SK-N-SH treated with all-trans-retinoic acid at 6 μM for 48 hours (cell line): ENCODE data around the gene ABCF3.

Experiments used
- ATAC-seq: fragments of 200-7000 bp; cut with Tn5 transposase; 3 replicates; pipeline ENCODE4 v1.9.1; 2020; ENCODE audit warnings: mild to moderate bottlenecking, moderate library complexity
- ARNTL ChIP-seq: fragments of 450-650 bp; formaldehyde crosslinking; IDR thresholded peaks from 2 replicates; pipeline ENCODE4 v1.5.0; 2020; ENCODE audit warnings: low read depth, mild to moderate bottlenecking, moderate library complexity, borderline replicate concordance
- BACH2 ChIP-seq: fragments of 250-450 bp; sonication (Bioruptor Pico); IDR thresholded peaks from 2 replicates; pipeline ENCODE4 v1.9.0; 2021; ENCODE audit warnings: mild to moderate bottlenecking, borderline replicate concordance
- ESRRG ChIP-seq: fragments of 250-450 bp; sonication (Bioruptor Pico); IDR thresholded peaks from 2 replicates; pipeline ENCODE4 v1.6.1; 2021; ENCODE audit warnings: mild to moderate bottlenecking
- GLIS3 ChIP-seq: fragments of 250-450 bp; sonication (Bioruptor Pico); IDR thresholded peaks from 2 replicates; pipeline ENCODE4 v1.5.0; 2020; ENCODE audit warnings: mild to moderate bottlenecking, moderate library complexity
- ISL1 ChIP-seq: fragments of 250-450 bp; sonication (Bioruptor Pico); IDR thresholded peaks from 2 replicates; pipeline ENCODE4 v2.1.2; 2022; ENCODE audit warnings: mild to moderate bottlenecking, moderate library complexity
- OSR1 ChIP-seq: fragments of 250-450 bp; sonication (Bioruptor Pico); IDR thresholded peaks from 2 replicates; pipeline ENCODE4 v1.8.0; 2022; ENCODE audit warnings: moderate library complexity, mild to moderate bottlenecking, inconsistent platforms
- SNAI2 ChIP-seq: fragments of 250-450 bp; sonication (Bioruptor Pico); IDR thresholded peaks from 2 replicates; pipeline ENCODE4 v1.5.0; 2020; ENCODE audit warnings: mild to moderate bottlenecking, moderate library complexity
- TOX ChIP-seq: fragments of 250-450 bp; sonication (Bioruptor Pico); IDR thresholded peaks from 2 replicates; pipeline ENCODE4 v1.8.0; 2021; ENCODE audit warnings: mild to moderate bottlenecking, moderate library complexity, borderline replicate concordance
- ZC3H10 ChIP-seq: fragments of 250-450 bp; sonication (Bioruptor Pico); IDR thresholded peaks from 2 replicates; pipeline ENCODE4 v1.5.1; 2021; ENCODE audit warnings: mild to moderate bottlenecking, moderate library complexity
- ZNF70 ChIP-seq: fragments of 450-650 bp; formaldehyde crosslinking; IDR thresholded peaks from 2 replicates; pipeline ENCODE4 v1.5.0; 2020; ENCODE audit warnings: mild to moderate bottlenecking, moderate library complexity
- ZNF8 ChIP-seq: fragments of 450-650 bp; formaldehyde crosslinking; IDR thresholded peaks from 2 replicates; pipeline ENCODE4 v1.5.0; 2020; ENCODE audit warnings: mild to moderate bottlenecking, moderate library complexity
- TF ChIP-seq, protein P1 (sequence below): fragments of 250-450 bp; sonication (Bioruptor Pico); IDR thresholded peaks from 2 replicates; pipeline ENCODE4 v1.5.1; 2021; ENCODE audit warnings: mild to moderate bottlenecking, moderate library complexity
- TF ChIP-seq, protein P2 (sequence below): fragments of 250-450 bp; sonication (Bioruptor Pico); IDR thresholded peaks from 2 replicates; pipeline ENCODE4 v1.8.0; 2021; ENCODE audit warnings: low read depth, mild to moderate bottlenecking, moderate library complexity, borderline replicate concordance
- TF ChIP-seq, protein P3 (sequence below): fragments of 250-450 bp; sonication (Bioruptor Pico); IDR thresholded peaks from 2 replicates; pipeline ENCODE4 v1.5.1; 2020; ENCODE audit warnings: low read depth, mild to moderate bottlenecking, moderate library complexity
- TF ChIP-seq, protein P4 (sequence below): fragments of 250-450 bp; sonication (Bioruptor Pico); IDR thresholded peaks from 2 replicates; pipeline ENCODE4 v1.8.0; 2020; ENCODE audit warnings: mild to moderate bottlenecking, moderate library complexity, borderline replicate concordance
- TF ChIP-seq, protein P5 (sequence below): fragments of 250-450 bp; sonication (Bioruptor Pico); IDR thresholded peaks from 2 replicates; pipeline ENCODE4 v1.5.0; 2020; ENCODE audit warnings: mild to moderate bottlenecking, moderate library complexity

ABCF3 gene

DNA sequence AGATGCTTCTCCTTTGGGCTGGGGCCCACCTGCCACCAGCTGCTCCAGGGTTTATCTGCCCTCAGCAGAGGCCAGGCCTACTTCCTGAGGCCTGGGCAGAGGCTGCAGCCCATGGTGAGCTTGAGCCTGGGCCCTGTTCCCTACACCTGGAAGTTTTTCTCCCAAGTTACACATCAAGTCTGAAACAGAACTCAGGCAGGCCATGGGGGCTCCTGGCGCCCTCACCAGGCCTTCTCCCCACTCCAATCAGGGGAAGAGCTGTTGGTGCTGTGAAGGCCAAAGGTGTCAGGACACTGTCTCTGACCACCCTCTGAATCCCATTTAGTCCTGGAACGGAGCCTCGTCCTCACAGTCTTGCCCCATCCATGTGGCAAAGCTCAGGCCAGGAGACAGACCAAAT, 50.6 kb downstream of the ABCF3 start (continued):
- TF ChIP-seq, protein P1, sequence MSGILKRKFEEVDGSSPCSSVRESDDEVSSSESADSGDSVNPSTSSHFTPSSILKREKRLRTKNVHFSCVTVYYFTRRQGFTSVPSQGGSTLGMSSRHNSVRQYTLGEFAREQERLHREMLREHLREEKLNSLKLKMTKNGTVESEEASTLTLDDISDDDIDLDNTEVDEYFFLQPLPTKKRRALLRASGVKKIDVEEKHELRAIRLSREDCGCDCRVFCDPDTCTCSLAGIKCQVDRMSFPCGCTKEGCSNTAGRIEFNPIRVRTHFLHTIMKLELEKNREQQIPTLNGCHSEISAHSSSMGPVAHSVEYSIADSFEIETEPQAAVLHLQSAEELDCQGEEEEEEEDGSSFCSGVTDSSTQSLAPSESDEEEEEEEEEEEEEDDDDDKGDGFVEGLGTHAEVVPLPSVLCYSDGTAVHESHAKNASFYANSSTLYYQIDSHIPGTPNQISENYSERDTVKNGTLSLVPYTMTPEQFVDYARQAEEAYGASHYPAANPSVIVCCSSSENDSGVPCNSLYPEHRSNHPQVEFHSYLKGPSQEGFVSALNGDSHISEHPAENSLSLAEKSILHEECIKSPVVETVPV (CRISPR knock-in tag): no peak
- TF ChIP-seq ZC3H10 (CRISPR knock-in tag) (no peak), ZNF8 (CRISPR knock-in tag) (no peak), SNAI2 (CRISPR knock-in tag) (no peak), GLIS3 (CRISPR knock-in tag) (no peak)

DNA sequence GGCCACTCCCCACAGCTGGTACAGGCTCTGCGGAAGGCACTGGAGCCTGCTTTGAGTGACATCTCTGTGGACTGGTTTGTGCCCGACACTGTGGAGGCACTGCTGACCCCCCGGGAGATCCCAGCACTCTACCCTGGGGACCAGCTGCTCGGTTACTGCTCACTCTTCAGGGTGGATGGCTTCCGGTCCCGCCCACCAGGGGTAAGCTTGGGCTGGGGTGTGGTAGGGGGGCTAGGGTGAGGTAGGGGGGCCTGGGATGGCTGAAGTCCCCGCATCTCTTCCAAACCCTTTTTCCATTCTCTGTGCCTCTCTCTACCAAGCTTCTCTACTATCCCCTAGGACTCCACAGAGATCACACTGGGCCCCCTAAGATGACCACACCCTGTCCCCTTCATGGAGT, 51.2 kb downstream of the ABCF3 start:
- TF ChIP-seq BACH2 (no peak), TOX (CRISPR knock-in tag) (no peak), OSR1 (CRISPR knock-in tag) (no peak)
- TF ChIP-seq, protein P2, sequence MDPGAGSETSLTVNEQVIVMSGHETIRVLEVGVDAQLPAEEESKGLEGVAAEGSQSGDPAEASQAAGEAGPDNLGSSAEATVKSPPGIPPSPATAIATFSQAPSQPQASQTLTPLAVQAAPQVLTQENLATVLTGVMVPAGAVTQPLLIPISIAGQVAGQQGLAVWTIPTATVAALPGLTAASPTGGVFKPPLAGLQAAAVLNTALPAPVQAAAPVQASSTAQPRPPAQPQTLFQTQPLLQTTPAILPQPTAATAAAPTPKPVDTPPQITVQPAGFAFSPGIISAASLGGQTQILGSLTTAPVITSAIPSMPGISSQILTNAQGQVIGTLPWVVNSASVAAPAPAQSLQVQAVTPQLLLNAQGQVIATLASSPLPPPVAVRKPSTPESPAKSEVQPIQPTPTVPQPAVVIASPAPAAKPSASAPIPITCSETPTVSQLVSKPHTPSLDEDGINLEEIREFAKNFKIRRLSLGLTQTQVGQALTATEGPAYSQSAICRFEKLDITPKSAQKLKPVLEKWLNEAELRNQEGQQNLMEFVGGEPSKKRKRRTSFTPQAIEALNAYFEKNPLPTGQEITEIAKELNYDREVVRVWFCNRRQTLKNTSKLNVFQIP (CRISPR knock-in tag): no peak
- TF ChIP-seq, protein P1 (CRISPR knock-in tag): no peak
- TF ChIP-seq, protein P3, sequence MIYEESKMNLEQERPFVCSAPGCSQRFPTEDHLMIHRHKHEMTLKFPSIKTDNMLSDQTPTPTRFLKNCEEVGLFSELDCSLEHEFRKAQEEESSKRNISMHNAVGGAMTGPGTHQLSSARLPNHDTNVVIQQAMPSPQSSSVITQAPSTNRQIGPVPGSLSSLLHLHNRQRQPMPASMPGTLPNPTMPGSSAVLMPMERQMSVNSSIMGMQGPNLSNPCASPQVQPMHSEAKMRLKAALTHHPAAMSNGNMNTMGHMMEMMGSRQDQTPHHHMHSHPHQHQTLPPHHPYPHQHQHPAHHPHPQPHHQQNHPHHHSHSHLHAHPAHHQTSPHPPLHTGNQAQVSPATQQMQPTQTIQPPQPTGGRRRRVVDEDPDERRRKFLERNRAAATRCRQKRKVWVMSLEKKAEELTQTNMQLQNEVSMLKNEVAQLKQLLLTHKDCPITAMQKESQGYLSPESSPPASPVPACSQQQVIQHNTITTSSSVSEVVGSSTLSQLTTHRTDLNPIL (CRISPR knock-in tag): no peak
- no peak for ATAC-seq

DNA sequence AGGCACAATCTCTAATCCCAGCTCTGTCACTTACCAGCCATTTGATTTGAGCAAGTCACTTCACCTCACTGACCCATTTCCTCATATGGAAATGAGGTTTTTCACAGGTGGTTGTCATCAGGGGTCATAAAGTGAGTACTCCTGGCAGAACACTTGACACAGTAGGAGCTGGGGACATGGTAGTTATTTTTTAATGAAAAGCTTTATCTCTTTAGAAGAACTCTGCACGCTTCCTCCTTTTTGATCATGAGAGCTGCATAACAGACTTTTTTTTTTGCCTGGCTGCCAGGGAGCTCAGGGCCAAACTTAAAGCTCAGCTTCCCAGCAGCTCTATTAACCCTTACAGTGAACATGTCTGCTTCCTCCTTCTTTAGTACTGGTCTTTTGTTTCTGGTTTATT, 51.8 kb downstream of the ABCF3 start:
- TF ChIP-seq, protein P2 (CRISPR knock-in tag): no peak
- TF ChIP-seq ISL1 (CRISPR knock-in tag): no peak
- TF ChIP-seq ZNF8 (CRISPR knock-in tag): no peak
- no peak for TF ChIP-seq ESRRG (CRISPR knock-in tag)
- TF ChIP-seq, protein P4, sequence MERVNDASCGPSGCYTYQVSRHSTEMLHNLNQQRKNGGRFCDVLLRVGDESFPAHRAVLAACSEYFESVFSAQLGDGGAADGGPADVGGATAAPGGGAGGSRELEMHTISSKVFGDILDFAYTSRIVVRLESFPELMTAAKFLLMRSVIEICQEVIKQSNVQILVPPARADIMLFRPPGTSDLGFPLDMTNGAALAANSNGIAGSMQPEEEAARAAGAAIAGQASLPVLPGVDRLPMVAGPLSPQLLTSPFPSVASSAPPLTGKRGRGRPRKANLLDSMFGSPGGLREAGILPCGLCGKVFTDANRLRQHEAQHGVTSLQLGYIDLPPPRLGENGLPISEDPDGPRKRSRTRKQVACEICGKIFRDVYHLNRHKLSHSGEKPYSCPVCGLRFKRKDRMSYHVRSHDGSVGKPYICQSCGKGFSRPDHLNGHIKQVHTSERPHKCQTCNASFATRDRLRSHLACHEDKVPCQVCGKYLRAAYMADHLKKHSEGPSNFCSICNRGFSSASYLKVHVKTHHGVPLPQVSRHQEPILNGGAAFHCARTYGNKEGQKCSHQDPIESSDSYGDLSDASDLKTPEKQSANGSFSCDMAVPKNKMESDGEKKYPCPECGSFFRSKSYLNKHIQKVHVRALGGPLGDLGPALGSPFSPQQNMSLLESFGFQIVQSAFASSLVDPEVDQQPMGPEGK (CRISPR knock-in tag): no peak
- no peak for TF ChIP-seq ZC3H10 (CRISPR knock-in tag)
- TF ChIP-seq, protein P5, sequence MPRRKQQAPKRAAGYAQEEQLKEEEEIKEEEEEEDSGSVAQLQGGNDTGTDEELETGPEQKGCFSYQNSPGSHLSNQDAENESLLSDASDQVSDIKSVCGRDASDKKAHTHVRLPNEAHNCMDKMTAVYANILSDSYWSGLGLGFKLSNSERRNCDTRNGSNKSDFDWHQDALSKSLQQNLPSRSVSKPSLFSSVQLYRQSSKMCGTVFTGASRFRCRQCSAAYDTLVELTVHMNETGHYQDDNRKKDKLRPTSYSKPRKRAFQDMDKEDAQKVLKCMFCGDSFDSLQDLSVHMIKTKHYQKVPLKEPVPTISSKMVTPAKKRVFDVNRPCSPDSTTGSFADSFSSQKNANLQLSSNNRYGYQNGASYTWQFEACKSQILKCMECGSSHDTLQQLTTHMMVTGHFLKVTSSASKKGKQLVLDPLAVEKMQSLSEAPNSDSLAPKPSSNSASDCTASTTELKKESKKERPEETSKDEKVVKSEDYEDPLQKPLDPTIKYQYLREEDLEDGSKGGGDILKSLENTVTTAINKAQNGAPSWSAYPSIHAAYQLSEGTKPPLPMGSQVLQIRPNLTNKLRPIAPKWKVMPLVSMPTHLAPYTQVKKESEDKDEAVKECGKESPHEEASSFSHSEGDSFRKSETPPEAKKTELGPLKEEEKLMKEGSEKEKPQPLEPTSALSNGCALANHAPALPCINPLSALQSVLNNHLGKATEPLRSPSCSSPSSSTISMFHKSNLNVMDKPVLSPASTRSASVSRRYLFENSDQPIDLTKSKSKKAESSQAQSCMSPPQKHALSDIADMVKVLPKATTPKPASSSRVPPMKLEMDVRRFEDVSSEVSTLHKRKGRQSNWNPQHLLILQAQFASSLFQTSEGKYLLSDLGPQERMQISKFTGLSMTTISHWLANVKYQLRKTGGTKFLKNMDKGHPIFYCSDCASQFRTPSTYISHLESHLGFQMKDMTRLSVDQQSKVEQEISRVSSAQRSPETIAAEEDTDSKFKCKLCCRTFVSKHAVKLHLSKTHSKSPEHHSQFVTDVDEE: no peak
- TF ChIP-seq, protein P3 (CRISPR knock-in tag): no peak
- no peak for TF ChIP-seq ZNF70 (CRISPR knock-in tag)
- TF ChIP-seq, protein P1 (CRISPR knock-in tag): no peak
- TF ChIP-seq ARNTL (CRISPR knock-in tag): no peak
- no peak for ATAC-seq
